AG04450 (cell line): ENCODE results near the gene VIPAS39. TPM values are rescaled to one million over a fixed set of nuclear protein-coding genes. Genes with fewer than 3 reads are reported as not detected.

ENCODE experiments used
- CTCF ChIA-PET: fragments of 300-600, 350-600 bp; formaldehyde crosslinking; extraction: SDS; loops from one replicate; lab custom pipeline; 2022; ENCODE audit warnings: antibody characterized with exemption, inconsistent platforms; lab: Charles Lee
- POLR2A ChIA-PET: fragments of 350-600 bp; formaldehyde crosslinking; extraction: SDS; loops from one replicate; lab custom pipeline; 2021; ENCODE audit warnings: antibody characterized with exemption, inconsistent platforms; lab: Yijun Ruan, JAX
- DNase-seq: peaks from one replicate; pipeline ENCODE4 v3.0.0-alpha.2; 2011; ENCODE audit warnings: low read depth, low spot score
- H3K27ac ChIP-seq: one replicate; pipeline ENCODE4 v1.5.1; 2012; ENCODE audit warnings: low read depth, low read length, control low read depth
- H3K27me3 ChIP-seq: one replicate; pipeline ENCODE4 v1.6.0; 2012; ENCODE audit warnings: low read length; ENCODE audit not compliant: control insufficient read depth, insufficient read depth
- H3K4me3 ChIP-seq: 2 replicates; pipeline ENCODE4 v1.5.1; 2011; ENCODE audit warnings: mild to moderate bottlenecking, low read depth, low read length, control low read depth
- H3K9me3 ChIP-seq: 2 replicates; pipeline ENCODE4 v1.5.1; 2012; ENCODE audit warnings: low read length; ENCODE audit not compliant: control insufficient read depth, insufficient read depth
- polyA plus RNA-seq: library from polyadenylated mRNA; depleted of rRNA; stranded (reverse); fragments of >200 nt; gene quantifications from 2 replicates; pipeline ENCODE4 v1.2.3, GENCODE V29; 2011
- TF ChIP-seq, protein P1 (sequence below): IDR thresholded peaks from 2 replicates; pipeline ENCODE4 v1.5.1; 2011; ENCODE audit warnings: low read depth, low read length, control low read depth, inconsistent platforms

The VIPAS39 gene
- polyA plus RNA-seq, 1 experiment, result 42.2 TPM

DNA sequence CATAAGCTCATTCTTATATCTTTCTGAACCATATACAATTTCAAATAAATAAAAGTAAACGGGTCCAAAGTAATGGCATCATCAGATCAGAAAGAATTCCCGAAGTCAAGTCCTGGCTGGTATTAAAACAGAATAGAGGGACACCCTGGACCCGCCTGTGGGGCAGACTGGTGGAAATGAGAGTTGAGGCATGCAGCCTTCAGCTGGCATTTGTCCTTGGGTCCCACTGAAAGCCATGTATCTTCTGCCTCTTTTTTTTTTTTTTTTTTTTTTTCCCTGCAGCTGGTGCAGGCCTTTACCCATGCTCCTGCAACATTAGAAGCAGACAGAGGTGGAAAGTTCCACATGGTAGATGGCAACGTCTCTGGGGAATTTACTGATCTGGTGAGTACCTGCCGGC lies 10.4 kb upstream of the VIPAS39 start:
- H3K4me3 ChIP-seq, result no peak overlapping the region
- no peaks in the 10 kb centered on the region for H3K9me3 ChIP-seq
- no peak for DNase-seq
- POLR2A ChIA-PET, result no interaction called here
- CTCF ChIA-PET, result interaction anchor here (2.1 kb wide), 1 partner anchor 8 kb away, joined by 20 read pairs; no protein-coding TSS in a partner anchor
- no peak overlapping the region for H3K27ac ChIP-seq
- TF ChIP-seq, protein P1, sequence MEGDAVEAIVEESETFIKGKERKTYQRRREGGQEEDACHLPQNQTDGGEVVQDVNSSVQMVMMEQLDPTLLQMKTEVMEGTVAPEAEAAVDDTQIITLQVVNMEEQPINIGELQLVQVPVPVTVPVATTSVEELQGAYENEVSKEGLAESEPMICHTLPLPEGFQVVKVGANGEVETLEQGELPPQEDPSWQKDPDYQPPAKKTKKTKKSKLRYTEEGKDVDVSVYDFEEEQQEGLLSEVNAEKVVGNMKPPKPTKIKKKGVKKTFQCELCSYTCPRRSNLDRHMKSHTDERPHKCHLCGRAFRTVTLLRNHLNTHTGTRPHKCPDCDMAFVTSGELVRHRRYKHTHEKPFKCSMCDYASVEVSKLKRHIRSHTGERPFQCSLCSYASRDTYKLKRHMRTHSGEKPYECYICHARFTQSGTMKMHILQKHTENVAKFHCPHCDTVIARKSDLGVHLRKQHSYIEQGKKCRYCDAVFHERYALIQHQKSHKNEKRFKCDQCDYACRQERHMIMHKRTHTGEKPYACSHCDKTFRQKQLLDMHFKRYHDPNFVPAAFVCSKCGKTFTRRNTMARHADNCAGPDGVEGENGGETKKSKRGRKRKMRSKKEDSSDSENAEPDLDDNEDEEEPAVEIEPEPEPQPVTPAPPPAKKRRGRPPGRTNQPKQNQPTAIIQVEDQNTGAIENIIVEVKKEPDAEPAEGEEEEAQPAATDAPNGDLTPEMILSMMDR, result no peak
- peaks cover 5% of the 10 kb centered on the region for H3K27me3 ChIP-seq

DNA sequence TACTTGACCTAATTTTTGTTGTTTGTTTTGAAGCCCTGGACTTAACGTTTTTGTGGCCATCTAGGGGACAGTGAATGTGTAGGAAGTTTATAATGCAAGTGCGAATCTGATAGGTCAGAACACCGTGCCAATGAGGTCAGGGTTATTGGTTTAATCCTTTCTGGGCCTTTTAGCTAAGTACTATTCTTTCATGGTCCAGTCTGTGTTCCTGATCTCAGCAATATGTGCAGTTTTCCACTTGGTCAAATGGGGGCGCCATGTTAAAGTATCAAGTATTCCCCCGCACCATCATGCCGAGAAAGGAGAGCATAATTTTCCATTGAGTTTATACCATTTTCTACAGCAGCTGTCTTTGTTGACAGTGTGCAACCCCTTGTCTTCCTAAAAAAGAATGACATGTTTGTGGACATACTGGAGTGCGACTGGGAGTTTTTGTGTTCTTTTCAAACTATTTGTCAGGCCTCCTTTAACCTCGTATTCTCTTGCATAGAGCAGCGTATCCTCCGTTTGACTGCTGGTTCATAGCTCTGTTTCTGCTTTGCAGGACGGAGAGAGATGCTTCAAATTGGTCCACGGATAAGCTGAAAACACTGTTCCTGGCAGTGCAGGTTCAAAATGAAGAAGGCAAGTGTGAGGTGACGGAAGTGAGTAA lies 1.8 kb upstream of the VIPAS39 start:
- no peaks in the 10 kb centered on the region for H3K27me3 ChIP-seq
- ChIA-PET CTCF (interaction anchor here (0.5 to 4.6 kb wide), 40 partner anchors 8 to 648 kb away, joined by 3 to 84 read pairs (median 4); partner anchors contain the start of genes ALKBH1 and SLIRP), POLR2A (no interaction called here)
- no peak overlapping the region for H3K27ac ChIP-seq
- TF ChIP-seq, protein P1, result peak; percentile 80
- peak; percentile 55 for DNase-seq
- peaks cover 4% of the 10 kb centered on the region; the same call in 1 of the 2 replicates for H3K9me3 ChIP-seq
- H3K4me3 ChIP-seq, result peak overlapping the region; percentile 99

DNA sequence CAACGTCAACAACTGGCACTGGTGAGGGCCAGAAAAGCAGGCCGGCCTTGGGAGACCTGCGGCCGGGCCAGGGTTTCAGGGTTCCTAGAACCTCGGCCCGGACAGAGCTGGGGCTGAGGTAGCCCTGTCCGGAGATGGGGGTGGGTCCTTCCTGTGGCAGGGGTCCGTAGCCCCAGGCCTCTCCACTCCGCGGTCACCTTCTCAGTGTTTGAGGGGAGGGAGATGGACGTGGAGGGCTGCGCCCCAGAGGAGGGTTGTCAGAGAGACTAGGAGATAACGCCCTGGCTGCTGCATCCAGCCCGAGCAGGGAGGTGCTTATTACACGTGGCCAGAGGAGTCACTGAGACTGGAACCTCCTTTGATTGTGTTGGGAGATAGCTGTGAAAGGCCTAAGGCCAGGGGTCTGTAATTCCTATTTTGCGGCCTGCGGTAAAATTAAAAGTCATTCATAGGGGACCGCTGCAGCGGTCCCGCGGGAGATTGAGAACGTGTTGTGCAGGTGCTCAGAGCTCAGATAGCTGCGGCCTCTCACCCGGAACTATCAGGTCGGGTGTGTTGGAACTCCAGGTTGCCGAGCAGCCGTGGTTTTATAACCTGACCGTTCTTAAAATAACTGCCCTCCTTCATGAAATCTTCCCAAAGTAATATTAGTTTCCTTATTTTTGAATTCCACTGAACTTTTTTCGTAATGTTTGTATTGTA lies 999 bp upstream of the VIPAS39 start:
- peak overlapping the region; percentile 93 for H3K27ac ChIP-seq
- TF ChIP-seq, protein P1, result no peak
- CTCF ChIA-PET, result interaction anchor here (0.7 to 4.6 kb wide), 30 partner anchors 9 to 293 kb away, joined by 3 to 84 read pairs (median 5); partner anchors contain the start of genes ALKBH1 and SLIRP

GRCh38 chr14:77457115-77457521 lies 283 bp downstream of the VIPAS39 start:
- CTCF ChIA-PET, result interaction anchor here (1.1 to 4.6 kb wide), 3 partner anchors 95 to 250 kb away, joined by 5 to 84 read pairs (median 26); partner anchors contain the start of genes ALKBH1 and SLIRP

More for the DNA sequence above, 999 bp upstream of the VIPAS39 start:
- H3K9me3 ChIP-seq, result peaks cover 4% of the 10 kb centered on the region; the same call in 1 of the 2 replicates
- peak overlapping the region; percentile 99 for H3K4me3 ChIP-seq
- POLR2A ChIA-PET, result no interaction called here
- no peak for DNase-seq
- H3K27me3 ChIP-seq, result no peaks in the 10 kb centered on the region

More at GRCh38 chr14:77457115-77457521, 283 bp downstream of the VIPAS39 start:
- Histone ChIP-seq H3K27me3 (no peaks in the 10 kb centered on the region), H3K27ac (peak overlapping the region; percentile 68), H3K4me3 (peak overlapping the region; percentile 99), H3K9me3 (peaks cover 4% of the 10 kb centered on the region; the same call in 1 of the 2 replicates)
- DNase-seq, result no peak
- POLR2A ChIA-PET, result interaction anchor here (0.8 kb wide), 1 partner anchor 304 kb away, joined by 3 read pairs; the partner anchor contains the start of gene SNW1
- TF ChIP-seq, protein P1, result no peak
